OCI-LY1 (cell line): ENCODE results near the gene PNKP.

Experiments used
- H2AFZ ChIP-seq: fragments of 200-600 bp; sonication (generic), shearing (Covaris generic); 2 replicates; pipeline ENCODE4 v1.6.0; 2014; ENCODE audit warnings: antibody characterized with exemption, mild to moderate bottlenecking, low read length
- H3F3A ChIP-seq: fragments of 200-600 bp; sonication (generic), shearing (Covaris generic); 2 replicates; pipeline ENCODE4 v1.6.0; 2014; ENCODE audit warnings: mild to moderate bottlenecking, antibody characterized with exemption, low read length, moderate library complexity; ENCODE audit not compliant: insufficient read depth
- H3K27ac ChIP-seq: fragments of 200-600 bp; sonication (generic); 2 replicates; pipeline ENCODE4 v1.5.1; 2014; ENCODE audit warnings: low read length, mixed run types, mild to moderate bottlenecking, low read depth; ENCODE audit not compliant: poor library complexity, severe bottlenecking
- H3K27me3 ChIP-seq: fragments of 200-600 bp; sonication (generic); 2 replicates; pipeline ENCODE4 v1.6.0; 2014; ENCODE audit warnings: antibody characterized with exemption, mild to moderate bottlenecking, low read length, moderate library complexity; ENCODE audit not compliant: insufficient read depth
- H3K36me3 ChIP-seq: fragments of 200-600 bp; sonication (generic); 2 replicates; pipeline ENCODE4 v1.6.1; 2014; ENCODE audit warnings: mild to moderate bottlenecking, antibody characterized with exemption, low read length, moderate library complexity, mixed read lengths; ENCODE audit not compliant: insufficient read depth
- H3K4me1 ChIP-seq: fragments of 200-600 bp; sonication (generic); 2 replicates; pipeline ENCODE4 v1.5.1; 2014; ENCODE audit warnings: mild to moderate bottlenecking, low read length, moderate library complexity; ENCODE audit not compliant: insufficient read depth, severe bottlenecking
- H3K4me2 ChIP-seq: fragments of 200-600 bp; sonication (generic), shearing (Covaris generic); 2 replicates; pipeline ENCODE4 v1.6.1; 2014; ENCODE audit warnings: low read length
- H3K4me3 ChIP-seq: fragments of 200-600 bp; sonication (generic); 2 replicates; pipeline ENCODE4 v1.5.1; 2014; ENCODE audit warnings: low read length, low read depth, mild to moderate bottlenecking, mixed read lengths; ENCODE audit not compliant: poor library complexity, severe bottlenecking
- H3K79me2 ChIP-seq: fragments of 200-600 bp; shearing (Covaris generic); 2 replicates; pipeline ENCODE4 v1.6.1; 2016; ENCODE audit warnings: mixed run types, low read length, mixed read lengths; ENCODE audit not compliant: insufficient read depth
- H3K9ac ChIP-seq: fragments of 200-600 bp; sonication (generic), shearing (Covaris generic); 2 replicates; pipeline ENCODE4 v1.6.1; 2014; ENCODE audit warnings: mild to moderate bottlenecking, low read length, mixed read lengths
- H3K9me2 ChIP-seq: fragments of 200-600 bp; sonication (generic), shearing (Covaris generic); 2 replicates; pipeline ENCODE4 v1.6.1; 2014; ENCODE audit warnings: low read depth, mild to moderate bottlenecking, low read length, mixed read lengths
- H3K9me3 ChIP-seq: fragments of 200-600 bp; shearing (Covaris generic); 2 replicates; pipeline ENCODE4 v1.6.1; 2014; ENCODE audit warnings: low read length, mixed read lengths
- H4K20me1 ChIP-seq: fragments of 200-600 bp; sonication (generic), shearing (Covaris generic); 2 replicates; pipeline ENCODE4 v1.6.0; 2016; ENCODE audit warnings: mild to moderate bottlenecking, low read length; ENCODE audit not compliant: insufficient read depth
- CTCF ChIP-seq: fragments of 200-600 bp; sonication (generic), shearing (Covaris generic); IDR thresholded peaks from 2 replicates; pipeline ENCODE4 v1.5.1; 2017; ENCODE audit warnings: mild to moderate bottlenecking, antibody characterized with exemption, low read length, moderate library complexity, mixed read lengths
- EZH2 ChIP-seq: fragments of 200-600 bp; sonication (generic), shearing (Covaris generic); IDR thresholded peaks from 2 replicates; pipeline ENCODE4 v1.8.0; 2017; ENCODE audit warnings: borderline replicate concordance, mixed run types, mild to moderate bottlenecking, antibody characterized with exemption, low read length, moderate library complexity, mixed read lengths

PNKP gene

GRCh38 chr19:49866933-49867782 is at the start of gene PNKP:
TSS of gene PNKP (minus strand) at chr19:49867576. CDS start at chr19:49867204, 372 bp downstream.
- no peaks in the 10 kb centered on the region for H3F3A ChIP-seq
- H4K20me1 ChIP-seq: no peaks in the 10 kb centered on the region
- H3K9ac ChIP-seq: peak within 1 kb of the TSS; percentile 79
- no peaks in the 10 kb centered on the region for H3K9me2 ChIP-seq
- H3K27ac ChIP-seq: peak within 1 kb of the TSS; percentile 79
- no peaks in the 10 kb centered on the region for H3K27me3 ChIP-seq
- peaks cover 36% of the 10 kb centered on the region for H3K36me3 ChIP-seq
- peak within 1 kb of the TSS; percentile 87 for H3K4me3 ChIP-seq
- H3K4me2 ChIP-seq: peak within 1 kb of the TSS; percentile 94
- peaks cover 8% of the 10 kb centered on the region; the same call in 1 of the 2 replicates for H3K79me2 ChIP-seq
- H3K4me1 ChIP-seq: peaks cover 44% of the 10 kb centered on the region
- TF ChIP-seq CTCF: no peak
- no peak for TF ChIP-seq EZH2
- no peaks in the 10 kb centered on the region for H3K9me3 ChIP-seq
- H2AFZ ChIP-seq: no peak within 1 kb of the TSS

- H3K4me1 ChIP-seq: peaks cover 71% of the 10 kb centered on the region
- no peaks in the 10 kb centered on the region for H3K27me3 ChIP-seq
- no peaks in the 10 kb centered on the region for H4K20me1 ChIP-seq
- TF ChIP-seq EZH2: no peak
- TF ChIP-seq CTCF: peak; percentile 20; the same call in 1 of the 2 replicates
- no peak overlapping the region for H3K4me2 ChIP-seq
- H3K27ac ChIP-seq: no peak overlapping the region
- no peak overlapping the region for H3K4me3 ChIP-seq
- H3K9me3 ChIP-seq: no peaks in the 10 kb centered on the region
- H3K79me2 ChIP-seq: peaks cover 17% of the 10 kb centered on the region
- H3K9me2 ChIP-seq: no peaks in the 10 kb centered on the region
- H2AFZ ChIP-seq: no peak overlapping the region
- H3K36me3 ChIP-seq: peaks cover 82% of the 10 kb centered on the region
- no peaks in the 10 kb centered on the region for H3F3A ChIP-seq
- H3K9ac ChIP-seq: no peak overlapping the region
Measured at GRCh38 chr19:49915271-49915670, 47.9 kb upstream of the PNKP start.

DNA sequence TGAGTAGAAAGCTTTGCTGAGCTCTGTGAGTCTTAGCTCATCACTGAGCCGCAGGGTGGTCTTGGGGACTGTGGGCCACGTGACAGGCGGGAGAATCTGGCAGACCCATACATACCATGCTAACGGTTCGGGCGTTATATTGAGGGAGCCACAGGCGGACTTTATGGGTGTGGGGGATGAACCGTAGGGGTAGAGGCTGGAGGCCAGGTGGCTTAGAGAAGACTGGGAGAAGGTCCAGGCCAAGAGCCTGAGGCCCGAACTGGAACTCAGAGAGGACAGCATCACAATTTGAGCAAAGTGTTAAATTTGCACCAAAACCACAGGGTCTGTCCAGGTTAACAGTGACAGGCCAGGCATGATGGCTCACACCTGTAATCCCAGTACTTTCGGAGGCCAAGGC is 46.3 kb upstream of the PNKP start:
- TF ChIP-seq CTCF (no peak), EZH2 (no peak)
- Histone ChIP-seq H3K9me2 (no peaks in the 10 kb centered on the region), H4K20me1 (no peaks in the 10 kb centered on the region), H3K4me2 (no peak overlapping the region; the same call in 1 of the 2 replicates), H3K27me3 (no peaks in the 10 kb centered on the region), H3K9ac (no peak overlapping the region), H3K27ac (peak overlapping the region; percentile 55), H3F3A (no peaks in the 10 kb centered on the region), H3K79me2 (peaks cover 6% of the 10 kb centered on the region; the same call in 1 of the 2 replicates), H3K4me1 (peaks cover 72% of the 10 kb centered on the region), H2AFZ (no peak overlapping the region), H3K36me3 (peaks cover 90% of the 10 kb centered on the region), H3K9me3 (no peaks in the 10 kb centered on the region), H3K4me3 (no peak overlapping the region)
